HG02763 (cell line): ENCODE measurements around the gene VPS26C.

Experiments
- ATAC-seq: cut with Tn5 transposase; IDR thresholded peaks from one replicate; pipeline ENCODE4 v1.9.1; 2021; ENCODE audit warnings: mild to moderate bottlenecking, moderate library complexity; ENCODE audit not compliant: unreplicated experiment

VPS26C gene

GRCh38 chr21:37206496-37206895, 60.6 kb downstream of the VPS26C start:
- no peak for ATAC-seq

GRCh38 chr21:37204580-37204979, 62.6 kb downstream of the VPS26C start:
- ATAC-seq: no peak

GRCh38 chr21:37202221-37203110, 64.7 kb downstream of the VPS26C start:
- ATAC-seq: no peak

GRCh38 chr21:37200641-37201480, 66.3 kb downstream of the VPS26C start:
- no peak for ATAC-seq

GRCh38 chr21:37199057-37199924, 67.8 kb downstream of the VPS26C start:
- no peak for ATAC-seq

- no peak for ATAC-seq
Measured at GRCh38 chr21:37197746-37198145, 69.4 kb downstream of the VPS26C start.

- ATAC-seq: no peak
Measured at GRCh38 chr21:37196847-37197246, 70.3 kb downstream of the VPS26C start.

- no peak for ATAC-seq
Measured at GRCh38 chr21:37195610-37196009, 71.5 kb downstream of the VPS26C start.

- no peak for ATAC-seq
Measured at GRCh38 chr21:37195059-37195458, 72.1 kb downstream of the VPS26C start.

- no peak for ATAC-seq
Measured at GRCh38 chr21:37193676-37194075, 73.5 kb downstream of the VPS26C start.

- ATAC-seq: no peak
Measured at GRCh38 chr21:37193006-37193405, 74.1 kb downstream of the VPS26C start.

GRCh38 chr21:37192019-37192418, 75.1 kb downstream of the VPS26C start:
- ATAC-seq: no peak

GRCh38 chr21:37188825-37189224, 78.3 kb downstream of the VPS26C start:
- no peak for ATAC-seq

- ATAC-seq: no peak
Measured at GRCh38 chr21:37186983-37187382, 80.2 kb downstream of the VPS26C start.

GRCh38 chr21:37184784-37185593, 82.1 kb downstream of the VPS26C start:
- no peak for ATAC-seq

GRCh38 chr21:37183749-37184148, 83.4 kb downstream of the VPS26C start:
- no peak for ATAC-seq

GRCh38 chr21:37182222-37182621, 84.9 kb downstream of the VPS26C start:
- ATAC-seq: no peak

GRCh38 chr21:37181059-37181458, 86.1 kb downstream of the VPS26C start:
- ATAC-seq: no peak

GRCh38 chr21:37176716-37177115, 90.4 kb downstream of the VPS26C start:
- ATAC-seq: no peak
